AG04450 (cell line): ENCODE data around the gene PRKAR1B. TPM values are rescaled to one million over a fixed set of nuclear protein-coding genes. Genes with fewer than 3 reads are reported as not detected.
"Not testable (repeated sequence)": the region's sequence is repeated elsewhere in the genome, so short reads cannot be mapped to it uniquely, and the experiment has no call there.

Experiments used
- CTCF ChIA-PET: fragments of 300-600, 350-600 bp; formaldehyde crosslinking; extraction: SDS; loops from one replicate; lab custom pipeline; 2022; ENCODE audit warnings: antibody characterized with exemption, inconsistent platforms; lab: Charles Lee
- POLR2A ChIA-PET: fragments of 350-600 bp; formaldehyde crosslinking; extraction: SDS; loops from one replicate; lab custom pipeline; 2021; ENCODE audit warnings: antibody characterized with exemption, inconsistent platforms; lab: Yijun Ruan, JAX
- DNase-seq: peaks from one replicate; pipeline ENCODE4 v3.0.0-alpha.2; 2011; ENCODE audit warnings: low read depth, low spot score
- H3K27ac ChIP-seq: one replicate; pipeline ENCODE4 v1.5.1; 2012; ENCODE audit warnings: low read depth, low read length, control low read depth
- H3K27me3 ChIP-seq: one replicate; pipeline ENCODE4 v1.6.0; 2012; ENCODE audit warnings: low read length; ENCODE audit not compliant: control insufficient read depth, insufficient read depth
- H3K4me3 ChIP-seq: 2 replicates; pipeline ENCODE4 v1.5.1; 2011; ENCODE audit warnings: mild to moderate bottlenecking, low read depth, low read length, control low read depth
- H3K9me3 ChIP-seq: 2 replicates; pipeline ENCODE4 v1.5.1; 2012; ENCODE audit warnings: low read length; ENCODE audit not compliant: control insufficient read depth, insufficient read depth
- polyA plus RNA-seq: library from polyadenylated mRNA; depleted of rRNA; stranded (reverse); fragments of >200 nt; gene quantifications from 2 replicates; pipeline ENCODE4 v1.2.3, GENCODE V29; 2011
- TF ChIP-seq, protein P1 (sequence below): IDR thresholded peaks from 2 replicates; pipeline ENCODE4 v1.5.1; 2011; ENCODE audit warnings: low read depth, low read length, control low read depth, inconsistent platforms

Gene PRKAR1B
- polyA plus RNA-seq, 1 experiment = 16.1 TPM

DNA sequence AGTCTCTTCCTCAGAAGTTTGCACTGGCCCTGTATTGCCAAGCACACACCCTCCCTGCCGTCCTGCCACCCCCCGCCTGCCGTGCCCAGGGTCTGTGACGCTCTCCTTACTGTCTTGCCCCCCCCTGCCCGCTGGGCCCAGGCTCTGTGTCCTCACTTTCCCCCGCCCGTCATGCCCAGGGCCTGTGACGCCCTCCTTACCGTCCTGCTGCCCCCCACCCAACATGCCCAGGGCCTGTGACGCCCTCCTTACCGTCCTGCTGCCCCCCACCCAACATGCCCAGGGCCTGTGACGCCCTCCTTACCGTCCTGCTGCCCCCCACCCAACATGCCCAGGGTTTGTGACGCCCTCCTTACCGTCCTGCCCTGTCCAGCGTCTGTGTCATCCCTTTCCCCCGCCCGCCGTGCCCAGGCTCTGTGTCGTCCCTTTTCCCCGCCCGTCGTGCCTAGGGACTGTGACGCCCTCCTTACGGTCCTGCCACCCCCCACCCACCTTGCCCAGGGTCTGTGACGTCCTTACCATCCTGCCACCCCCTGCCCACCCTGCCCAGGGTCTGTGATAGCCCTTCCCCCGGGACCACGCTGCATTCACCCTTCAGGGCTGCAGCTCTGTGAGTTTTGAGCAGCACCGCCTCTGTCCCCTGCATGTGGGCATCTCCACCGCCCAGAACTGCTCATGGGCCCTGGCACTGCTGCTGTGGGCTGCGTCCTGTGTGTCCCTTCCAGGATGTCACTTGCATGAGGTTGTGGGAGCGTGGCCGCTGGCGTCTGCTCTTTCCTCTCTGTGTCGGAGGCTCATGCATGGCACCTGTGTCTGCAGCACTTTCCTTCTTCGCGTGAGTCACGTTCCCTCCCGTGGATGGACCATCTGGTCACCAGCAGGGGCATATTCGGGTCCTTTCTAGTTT, 19.3 kb upstream of the PRKAR1B start:
- Histone ChIP-seq H3K27me3 (no peaks in the 10 kb centered on the region), H3K9me3 (peaks cover 5% of the 10 kb centered on the region; the same call in 1 of the 2 replicates), H3K27ac (no peak overlapping the region), H3K4me3 (no peak overlapping the region)
- POLR2A ChIA-PET = no interaction called here
- no peak for DNase-seq
- CTCF ChIA-PET = no interaction called here
- TF ChIP-seq, protein P1, sequence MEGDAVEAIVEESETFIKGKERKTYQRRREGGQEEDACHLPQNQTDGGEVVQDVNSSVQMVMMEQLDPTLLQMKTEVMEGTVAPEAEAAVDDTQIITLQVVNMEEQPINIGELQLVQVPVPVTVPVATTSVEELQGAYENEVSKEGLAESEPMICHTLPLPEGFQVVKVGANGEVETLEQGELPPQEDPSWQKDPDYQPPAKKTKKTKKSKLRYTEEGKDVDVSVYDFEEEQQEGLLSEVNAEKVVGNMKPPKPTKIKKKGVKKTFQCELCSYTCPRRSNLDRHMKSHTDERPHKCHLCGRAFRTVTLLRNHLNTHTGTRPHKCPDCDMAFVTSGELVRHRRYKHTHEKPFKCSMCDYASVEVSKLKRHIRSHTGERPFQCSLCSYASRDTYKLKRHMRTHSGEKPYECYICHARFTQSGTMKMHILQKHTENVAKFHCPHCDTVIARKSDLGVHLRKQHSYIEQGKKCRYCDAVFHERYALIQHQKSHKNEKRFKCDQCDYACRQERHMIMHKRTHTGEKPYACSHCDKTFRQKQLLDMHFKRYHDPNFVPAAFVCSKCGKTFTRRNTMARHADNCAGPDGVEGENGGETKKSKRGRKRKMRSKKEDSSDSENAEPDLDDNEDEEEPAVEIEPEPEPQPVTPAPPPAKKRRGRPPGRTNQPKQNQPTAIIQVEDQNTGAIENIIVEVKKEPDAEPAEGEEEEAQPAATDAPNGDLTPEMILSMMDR = no peak

DNA sequence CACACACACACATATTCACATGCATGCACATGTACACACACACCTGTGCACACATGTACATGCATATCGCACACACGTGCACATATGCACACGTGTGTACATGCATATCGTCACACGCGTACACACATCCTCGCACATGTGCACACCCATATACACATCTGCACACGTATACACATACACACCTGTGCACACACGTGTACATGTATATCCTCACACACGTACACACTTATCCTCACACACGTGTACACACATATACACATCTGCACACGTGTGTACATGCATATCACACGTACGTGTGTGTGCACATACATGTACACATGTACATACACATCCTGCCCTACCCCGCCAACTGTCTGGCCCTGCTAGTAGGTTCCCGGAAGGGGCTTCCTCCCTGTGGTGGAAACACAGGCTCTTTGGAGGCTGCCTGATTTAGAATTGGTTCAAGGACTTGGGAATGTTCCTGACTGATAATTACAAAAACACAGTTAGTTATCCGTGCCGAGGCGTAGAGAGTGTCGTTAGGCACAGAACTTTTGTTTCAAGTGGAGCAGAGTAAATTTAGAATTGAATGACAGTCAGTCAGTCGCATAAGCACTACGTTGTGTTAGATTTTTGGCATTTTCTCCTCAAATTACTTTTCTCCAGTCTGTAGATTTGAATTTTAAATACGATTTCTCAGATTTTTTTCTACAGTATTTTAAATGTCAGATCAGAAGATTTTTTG, 18.5 kb upstream of the PRKAR1B start:
- DNase-seq = no peak
- H3K27me3 ChIP-seq = no peaks in the 10 kb centered on the region
- CTCF ChIA-PET = no interaction called here
- no peak overlapping the region for H3K4me3 ChIP-seq
- POLR2A ChIA-PET = no interaction called here
- TF ChIP-seq, protein P1 = no peak
- peaks cover 5% of the 10 kb centered on the region; the same call in 1 of the 2 replicates for H3K9me3 ChIP-seq
- H3K27ac ChIP-seq = no peak overlapping the region

DNA sequence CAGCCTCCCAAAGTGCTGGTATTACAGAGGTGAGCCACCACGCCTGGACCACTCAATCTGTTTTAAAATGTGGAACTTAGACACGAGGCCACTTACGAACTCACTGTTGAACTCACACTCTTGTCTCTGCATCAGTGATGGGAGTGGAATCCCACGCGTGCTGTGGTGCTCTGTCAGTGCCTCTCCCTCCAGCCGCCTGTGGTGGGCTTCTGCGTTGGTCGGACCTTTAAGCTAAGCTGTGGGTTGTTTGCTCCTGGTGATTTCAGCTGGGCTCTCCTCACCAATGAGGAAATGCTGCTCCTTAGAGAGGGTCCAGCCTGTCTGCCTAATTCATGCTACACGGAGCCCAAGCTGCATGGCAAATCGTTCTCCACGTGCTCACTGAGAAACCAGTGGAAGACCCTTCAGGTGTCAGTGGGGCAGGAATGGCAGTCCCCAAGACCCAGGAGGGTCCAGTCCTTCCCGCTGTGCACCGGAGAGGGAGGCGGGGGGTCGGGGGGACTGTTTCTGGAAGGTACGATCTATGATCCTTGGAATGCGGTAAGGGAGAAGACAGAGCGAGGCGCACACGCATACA, 17.9 kb upstream of the PRKAR1B start:
- Histone ChIP-seq H3K27me3 (no peaks in the 10 kb centered on the region), H3K27ac (no peak overlapping the region), H3K9me3 (peaks cover 5% of the 10 kb centered on the region; the same call in 1 of the 2 replicates), H3K4me3 (no peak overlapping the region)
- no peak for DNase-seq
- TF ChIP-seq, protein P1 = no peak
- ChIA-PET POLR2A (no interaction called here), CTCF (no interaction called here)

DNA sequence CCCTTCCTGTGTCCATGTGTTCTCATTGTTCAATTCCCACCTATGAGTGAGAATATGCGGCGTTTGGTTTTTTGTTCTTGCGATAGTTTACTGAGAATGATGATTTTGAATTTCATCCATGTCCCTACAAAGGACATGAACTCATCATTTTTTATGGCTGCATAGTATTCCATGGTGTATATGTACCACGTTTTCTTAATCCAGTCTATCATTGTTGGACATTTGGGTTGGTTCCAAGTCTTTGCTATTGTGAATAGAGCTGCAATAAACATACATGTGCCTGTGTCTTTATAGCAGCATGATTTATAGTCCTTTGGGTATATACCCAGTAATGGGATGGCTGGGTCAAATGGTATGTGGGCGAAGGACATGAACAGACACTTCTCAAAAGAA, 17.0 kb upstream of the PRKAR1B start:
- not testable (repeated sequence) for H3K4me3 ChIP-seq, H3K27ac ChIP-seq

DNA sequence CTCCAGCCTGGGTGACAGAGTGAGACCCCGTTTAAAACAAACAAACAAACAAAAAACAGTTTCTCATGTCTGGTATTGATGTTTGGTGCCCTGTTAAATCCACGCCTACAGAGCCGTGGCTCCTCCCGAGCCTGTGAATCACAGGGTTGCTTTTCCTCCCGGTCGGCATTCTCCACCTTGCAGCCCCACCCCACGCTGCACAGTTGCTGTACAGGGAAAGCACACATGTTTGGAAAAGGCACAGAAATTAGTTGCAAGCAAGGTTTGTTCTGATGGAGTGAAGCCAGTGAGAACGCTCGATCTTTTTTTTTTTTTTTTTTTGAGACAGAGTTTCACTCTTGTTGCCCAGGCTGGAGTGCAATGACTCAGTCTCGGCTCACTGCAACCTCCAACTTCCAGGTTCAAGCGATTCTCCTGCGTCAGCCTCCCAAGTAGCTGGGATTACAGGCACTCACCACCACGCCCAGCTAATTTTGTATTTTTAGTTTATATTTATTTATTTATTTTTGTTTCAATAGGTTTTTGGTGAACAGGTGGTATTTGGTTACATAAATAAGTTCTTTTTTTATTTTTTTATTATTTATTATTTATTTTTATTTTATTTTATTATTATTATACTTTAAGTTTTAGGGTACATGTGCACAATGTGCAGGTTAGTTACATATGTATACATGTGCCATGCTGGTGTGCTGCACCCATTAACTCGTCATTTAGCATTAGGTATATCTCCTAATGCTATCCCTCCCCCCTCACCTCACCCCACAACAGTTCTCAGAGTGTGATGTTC, 16.5 kb upstream of the PRKAR1B start:
- CTCF ChIA-PET = interaction anchor here (1.0 kb wide), 1 partner anchor 11 kb away, joined by 3 read pairs; no protein-coding TSS in a partner anchor
- not testable (repeated sequence) for DNase-seq, H3K27me3 ChIP-seq, H3K9me3 ChIP-seq, H3K27ac ChIP-seq, H3K4me3 ChIP-seq
- POLR2A ChIA-PET = interaction anchor here (0.6 kb wide), 1 partner anchor 613 kb away, joined by 5 read pairs; no protein-coding TSS in a partner anchor

More for the DNA sequence above, 17.0 kb upstream of the PRKAR1B start:
- DNase-seq, CTCF ChIA-PET, H3K9me3 ChIP-seq, H3K27me3 ChIP-seq: not testable (repeated sequence)
- POLR2A ChIA-PET = interaction anchor here (0.6 kb wide), 1 partner anchor 614 kb away, joined by 5 read pairs; no protein-coding TSS in a partner anchor
